NCI-H510A treated with DMSO at 0.1 percent for 48 hours (cell line): ENCODE results near the gene NABP1.

Source experiments
- DNase-seq: peaks from one replicate; lab custom pipeline; 2025; lab: John Stamatoyannopoulos, UW

NABP1 gene

GRCh38 chr2:191649519-191649918 lies 28.4 kb upstream of the NABP1 start:
- no peak for DNase-seq

GRCh38 chr2:191650896-191651773 lies 26.8 kb upstream of the NABP1 start:
- DNase-seq, result no peak

GRCh38 chr2:191653667-191654391 lies 24.1 kb upstream of the NABP1 start:
- no peak for DNase-seq

GRCh38 chr2:191656391-191656790 lies 21.5 kb upstream of the NABP1 start:
- DNase-seq, result no peak

GRCh38 chr2:191656792-191657191 lies 21.1 kb upstream of the NABP1 start:
- DNase-seq, result no peak

- no peak for DNase-seq
Measured at GRCh38 chr2:191657977-191658376, 20.0 kb upstream of the NABP1 start.

- DNase-seq, result no peak
Measured at GRCh38 chr2:191659198-191659597, 18.7 kb upstream of the NABP1 start.

GRCh38 chr2:191660575-191660974 lies 17.4 kb upstream of the NABP1 start:
- DNase-seq, result no peak

GRCh38 chr2:191661097-191661924 lies 16.6 kb upstream of the NABP1 start:
- no peak for DNase-seq

GRCh38 chr2:191664823-191665677 lies 12.9 kb upstream of the NABP1 start:
- no peak for DNase-seq

- no peak for DNase-seq
Measured at GRCh38 chr2:191666226-191666625, 11.7 kb upstream of the NABP1 start.

GRCh38 chr2:191666732-191667131 lies 11.2 kb upstream of the NABP1 start:
- DNase-seq, result no peak

GRCh38 chr2:191670076-191670475 lies 7.9 kb upstream of the NABP1 start:
- DNase-seq, result no peak

GRCh38 chr2:191670787-191671186 lies 7.1 kb upstream of the NABP1 start:
- DNase-seq, result no peak

GRCh38 chr2:191675807-191676721 lies 1.9 kb upstream of the NABP1 start:
- no peak for DNase-seq

- DNase-seq, result peak; percentile 65
Measured at GRCh38 chr2:191676790-191677645, 918 bp upstream of the NABP1 start.

- DNase-seq, result no peak
Measured at GRCh38 chr2:191678437-191679100, 633 bp downstream of the NABP1 start.

- no peak for DNase-seq
Measured at GRCh38 chr2:191679818-191680600, 2.1 kb downstream of the NABP1 start.
